K562 (cell line): ENCODE results near the gene TRIM27. TPM values are rescaled to one million over a fixed set of nuclear protein-coding genes. Genes with fewer than 3 reads are reported as not detected.

ENCODE experiments used
- ATF1 ChIP-seq, 2 experiments: fragments of 450-650 bp in 1 of 2; IDR thresholded peaks; 2 replicates each; pipeline ENCODE4 v1.6.1; 2016; ENCODE audit warnings: missing compliant biosample characterization in 1 of 2, missing genetic modification characterization in 1 of 2
- BHLHE40 ChIP-seq: IDR thresholded peaks from 2 replicates; pipeline ENCODE4 v1.6.1; 2011; ENCODE audit warnings: low read length, improper control_type of control experiment
- E2F6 ChIP-seq, 2 experiments: IDR thresholded peaks; 2 replicates each; pipeline ENCODE4 v1.6.1; 2011; ENCODE audit warnings: borderline replicate concordance in 1 of 2, control low read depth in 1 of 2, low read depth in 1 of 2, low read length in 1 of 2, mild to moderate bottlenecking in 1 of 2, mixed read lengths in 1 of 2, moderate library complexity in 1 of 2; ENCODE audit not compliant: insufficient read depth in 1 of 2, insufficient read length in 1 of 2, poor library complexity in 1 of 2, severe bottlenecking in 1 of 2; ENCODE audit errors: extremely low read depth in 1 of 2
- ZNF134 ChIP-seq: fragments of 250-450 bp; sonication (Bioruptor Pico); conservative IDR thresholded peaks from 2 replicates; pipeline ENCODE4 v1.4.0; 2020
- ZNF407 ChIP-seq: fragments of 450-650 bp; IDR thresholded peaks from 2 replicates; pipeline ENCODE4 v1.6.1; 2016; ENCODE audit warnings: low read depth
- polyA plus RNA-seq, 8 experiments: library from polyadenylated mRNA; depleted of rRNA in 4 of 8; stranded (reverse) in 5 of 8; unstranded in 3 of 8; fragments of >200 nt; fragmentation: Nextera tagmentation in 2 of 8; fragmentation: Illumina TruSeq in 1 of 8; extraction: Ambion mirVana in 2 of 8; extraction: Trizol in 1 of 8; gene quantifications; 2 replicates each; pipeline versions ENCODE4 v1.2.1 to v1.2.3, GENCODE V29; 2011 to 2014; ENCODE audit warnings: inconsistent platforms in 1 of 8, missing spikeins in 1 of 8
- total RNA-seq, 7 experiments: library from RNA; depleted of rRNA in 6 of 7; stranded (reverse); fragments of >200 nt in 6 of 7; fragmentation: Illumina TruSeq in 2 of 7; extraction: Trizol in 2 of 7; gene quantifications; 2 replicates each; pipeline versions ENCODE4 v1.2.1 to v1.2.3, GENCODE V29; 2011 to 2021; ENCODE audit warnings: low replicate concordance in 1 of 7
- TF ChIP-seq, protein P1 (sequence below): fragments of 450-650 bp; IDR thresholded peaks from 2 replicates; pipeline ENCODE4 v1.6.1; 2016; ENCODE audit warnings: mild to moderate bottlenecking, moderate library complexity

TRIM27 gene
- total and polyA plus RNA-seq, 9 of the 15 experiments (the other 6 are each of a cell fraction or from before 2014, with no cell fraction given), result 37.7 to 235 (median 122) TPM

DNA sequence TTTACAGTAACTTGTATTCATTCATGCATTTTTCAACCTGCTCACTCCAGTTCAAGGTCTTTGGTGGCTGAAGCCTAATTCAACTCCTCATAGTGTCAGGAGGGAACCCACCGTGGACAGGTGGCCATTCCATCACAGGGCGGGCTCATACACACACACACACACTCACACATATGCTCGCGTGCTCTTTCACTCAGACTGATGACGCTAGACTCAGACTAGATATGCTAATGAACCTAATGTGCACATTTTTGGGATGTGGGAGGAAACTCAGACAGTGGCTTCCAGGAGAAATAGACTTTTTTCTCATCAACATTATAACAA is 56.7 kb downstream of the TRIM27 start (continued):
- TF ChIP-seq, protein P1, sequence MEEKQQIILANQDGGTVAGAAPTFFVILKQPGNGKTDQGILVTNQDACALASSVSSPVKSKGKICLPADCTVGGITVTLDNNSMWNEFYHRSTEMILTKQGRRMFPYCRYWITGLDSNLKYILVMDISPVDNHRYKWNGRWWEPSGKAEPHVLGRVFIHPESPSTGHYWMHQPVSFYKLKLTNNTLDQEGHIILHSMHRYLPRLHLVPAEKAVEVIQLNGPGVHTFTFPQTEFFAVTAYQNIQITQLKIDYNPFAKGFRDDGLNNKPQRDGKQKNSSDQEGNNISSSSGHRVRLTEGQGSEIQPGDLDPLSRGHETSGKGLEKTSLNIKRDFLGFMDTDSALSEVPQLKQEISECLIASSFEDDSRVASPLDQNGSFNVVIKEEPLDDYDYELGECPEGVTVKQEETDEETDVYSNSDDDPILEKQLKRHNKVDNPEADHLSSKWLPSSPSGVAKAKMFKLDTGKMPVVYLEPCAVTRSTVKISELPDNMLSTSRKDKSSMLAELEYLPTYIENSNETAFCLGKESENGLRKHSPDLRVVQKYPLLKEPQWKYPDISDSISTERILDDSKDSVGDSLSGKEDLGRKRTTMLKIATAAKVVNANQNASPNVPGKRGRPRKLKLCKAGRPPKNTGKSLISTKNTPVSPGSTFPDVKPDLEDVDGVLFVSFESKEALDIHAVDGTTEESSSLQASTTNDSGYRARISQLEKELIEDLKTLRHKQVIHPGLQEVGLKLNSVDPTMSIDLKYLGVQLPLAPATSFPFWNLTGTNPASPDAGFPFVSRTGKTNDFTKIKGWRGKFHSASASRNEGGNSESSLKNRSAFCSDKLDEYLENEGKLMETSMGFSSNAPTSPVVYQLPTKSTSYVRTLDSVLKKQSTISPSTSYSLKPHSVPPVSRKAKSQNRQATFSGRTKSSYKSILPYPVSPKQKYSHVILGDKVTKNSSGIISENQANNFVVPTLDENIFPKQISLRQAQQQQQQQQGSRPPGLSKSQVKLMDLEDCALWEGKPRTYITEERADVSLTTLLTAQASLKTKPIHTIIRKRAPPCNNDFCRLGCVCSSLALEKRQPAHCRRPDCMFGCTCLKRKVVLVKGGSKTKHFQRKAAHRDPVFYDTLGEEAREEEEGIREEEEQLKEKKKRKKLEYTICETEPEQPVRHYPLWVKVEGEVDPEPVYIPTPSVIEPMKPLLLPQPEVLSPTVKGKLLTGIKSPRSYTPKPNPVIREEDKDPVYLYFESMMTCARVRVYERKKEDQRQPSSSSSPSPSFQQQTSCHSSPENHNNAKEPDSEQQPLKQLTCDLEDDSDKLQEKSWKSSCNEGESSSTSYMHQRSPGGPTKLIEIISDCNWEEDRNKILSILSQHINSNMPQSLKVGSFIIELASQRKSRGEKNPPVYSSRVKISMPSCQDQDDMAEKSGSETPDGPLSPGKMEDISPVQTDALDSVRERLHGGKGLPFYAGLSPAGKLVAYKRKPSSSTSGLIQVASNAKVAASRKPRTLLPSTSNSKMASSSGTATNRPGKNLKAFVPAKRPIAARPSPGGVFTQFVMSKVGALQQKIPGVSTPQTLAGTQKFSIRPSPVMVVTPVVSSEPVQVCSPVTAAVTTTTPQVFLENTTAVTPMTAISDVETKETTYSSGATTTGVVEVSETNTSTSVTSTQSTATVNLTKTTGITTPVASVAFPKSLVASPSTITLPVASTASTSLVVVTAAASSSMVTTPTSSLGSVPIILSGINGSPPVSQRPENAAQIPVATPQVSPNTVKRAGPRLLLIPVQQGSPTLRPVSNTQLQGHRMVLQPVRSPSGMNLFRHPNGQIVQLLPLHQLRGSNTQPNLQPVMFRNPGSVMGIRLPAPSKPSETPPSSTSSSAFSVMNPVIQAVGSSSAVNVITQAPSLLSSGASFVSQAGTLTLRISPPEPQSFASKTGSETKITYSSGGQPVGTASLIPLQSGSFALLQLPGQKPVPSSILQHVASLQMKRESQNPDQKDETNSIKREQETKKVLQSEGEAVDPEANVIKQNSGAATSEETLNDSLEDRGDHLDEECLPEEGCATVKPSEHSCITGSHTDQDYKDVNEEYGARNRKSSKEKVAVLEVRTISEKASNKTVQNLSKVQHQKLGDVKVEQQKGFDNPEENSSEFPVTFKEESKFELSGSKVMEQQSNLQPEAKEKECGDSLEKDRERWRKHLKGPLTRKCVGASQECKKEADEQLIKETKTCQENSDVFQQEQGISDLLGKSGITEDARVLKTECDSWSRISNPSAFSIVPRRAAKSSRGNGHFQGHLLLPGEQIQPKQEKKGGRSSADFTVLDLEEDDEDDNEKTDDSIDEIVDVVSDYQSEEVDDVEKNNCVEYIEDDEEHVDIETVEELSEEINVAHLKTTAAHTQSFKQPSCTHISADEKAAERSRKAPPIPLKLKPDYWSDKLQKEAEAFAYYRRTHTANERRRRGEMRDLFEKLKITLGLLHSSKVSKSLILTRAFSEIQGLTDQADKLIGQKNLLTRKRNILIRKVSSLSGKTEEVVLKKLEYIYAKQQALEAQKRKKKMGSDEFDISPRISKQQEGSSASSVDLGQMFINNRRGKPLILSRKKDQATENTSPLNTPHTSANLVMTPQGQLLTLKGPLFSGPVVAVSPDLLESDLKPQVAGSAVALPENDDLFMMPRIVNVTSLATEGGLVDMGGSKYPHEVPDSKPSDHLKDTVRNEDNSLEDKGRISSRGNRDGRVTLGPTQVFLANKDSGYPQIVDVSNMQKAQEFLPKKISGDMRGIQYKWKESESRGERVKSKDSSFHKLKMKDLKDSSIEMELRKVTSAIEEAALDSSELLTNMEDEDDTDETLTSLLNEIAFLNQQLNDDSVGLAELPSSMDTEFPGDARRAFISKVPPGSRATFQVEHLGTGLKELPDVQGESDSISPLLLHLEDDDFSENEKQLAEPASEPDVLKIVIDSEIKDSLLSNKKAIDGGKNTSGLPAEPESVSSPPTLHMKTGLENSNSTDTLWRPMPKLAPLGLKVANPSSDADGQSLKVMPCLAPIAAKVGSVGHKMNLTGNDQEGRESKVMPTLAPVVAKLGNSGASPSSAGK, result peak; percentile 64
- TF ChIP-seq ZNF134 (no peak), ZNF407 (no peak), ATF1 (CRISPR knock-in tag; IDR thresholded peaks at IDR 0.05) (no peak), ATF1 (tag; IDR thresholded peaks at IDR 0.05) (peak; percentile 80), E2F6 (IDR thresholded peaks at IDR 0.05; ENCODE audit: borderline replicate concordance in 1 of 2, extremely low read depth in 1 of 2, insufficient read depth in 1 of 2, insufficient read length in 1 of 2, low read depth in 1 of 2, low read length in 1 of 2, poor library complexity in 1 of 2, severe bottlenecking in 1 of 2) (peak in 1 of 2 experiments; percentile 59), BHLHE40 (peak; percentile 77)
